Uterus (tissue), 2 donors: ENCODE measurements around the gene MATCAP1.

Experiments used
- CTCF ChIP-seq, 4 experiments: fragments of 200-600 bp in 2 of 4; fragments of 450-650 bp in 2 of 4; sonication (generic) in 2 of 4; IDR thresholded peaks; one replicate each; pipeline ENCODE4 v1.5.1; 2016 to 2019; ENCODE audit warnings: antibody characterized with exemption in 4 of 4, mild to moderate bottlenecking in 2 of 4, moderate library complexity in 1 of 4
- POLR2A ChIP-seq, 2 donors: fragments of 450-650 bp; IDR thresholded peaks; one replicate each; pipeline ENCODE4 v1.6.1; 2016; ENCODE audit warnings: antibody characterized with exemption in 2 of 2, mild to moderate bottlenecking in 1 of 2, moderate library complexity in 1 of 2

- TF ChIP-seq CTCF (IDR thresholded peaks at IDR 0.05) (no peak), POLR2A (IDR thresholded peaks at IDR 0.05) (no peak)
Observed at GRCh38 chr16:67210069-67210937, 26.5 kb upstream of the MATCAP1 start.
